Stimulated activated naive CD8-positive, alpha-beta T cell treated with anti-CD3 and anti-CD28 coated beads, Interleukin-15, amount 100 ng/mL, for 72 hours (primary cell): ENCODE measurements around the gene MAGEB17.

Experiments used
- ATAC-seq: fragments of 150-1000 bp; cut with Tn5 transposase; 2 replicates; pipeline ENCODE4 v1.10.0; 2021; ENCODE audit warnings: mild to moderate bottlenecking, moderate library complexity
- DNase-seq, 2 donors: peaks; one replicate each; pipeline ENCODE4 v3.0.0; 2021 to 2022
- H3K27ac Mint-ChIP-seq, 2 donors: one replicate each; pipeline ENCODE4 v1.8.0; 2022; ENCODE audit warnings: mild to moderate bottlenecking in 2 of 2, mixed read lengths in 2 of 2, moderate library complexity in 2 of 2
- H3K27me3 Mint-ChIP-seq: one replicate; pipeline ENCODE4 v1.8.0; 2022; ENCODE audit warnings: mixed read lengths
- H3K4me1 Mint-ChIP-seq: one replicate; pipeline ENCODE4 v1.8.0; 2022; ENCODE audit warnings: mild to moderate bottlenecking, mixed read lengths
- H3K4me3 Mint-ChIP-seq, 2 donors: one replicate each; pipeline ENCODE4 v1.8.0; 2022; ENCODE audit warnings: mild to moderate bottlenecking in 2 of 2, mixed read lengths in 2 of 2, moderate library complexity in 1 of 2
- H3K9me3 Mint-ChIP-seq, 2 donors: one replicate each; pipeline ENCODE4 v1.8.0; 2022; ENCODE audit warnings: mixed read lengths in 2 of 2

The MAGEB17 gene

GRCh38 chrX:16215660-16216059 lies 48.4 kb downstream of the MAGEB17 start:
- DNase-seq (no peak), ATAC-seq (no peak)
- Mint-ChIP-seq H3K4me1 (no peaks in the 10 kb centered on the region), H3K27ac (no peak overlapping the region), H3K27me3 (no peaks in the 10 kb centered on the region), H3K4me3 (no peak overlapping the region), H3K9me3 (peaks cover 0 to 3% of the 10 kb centered on the region in 2 donors)
